Neural progenitor cell (in vitro differentiated cells): Measurements from ENCODE around the gene MINDY4.

Experiments used
- EZH2 ChIP-seq: fragments of 200-600 bp; sonication (generic); IDR thresholded peaks from 2 replicates; pipeline ENCODE4 v1.6.1; 2017; ENCODE audit warnings: antibody characterized with exemption, mild to moderate bottlenecking, moderate library complexity
- TF ChIP-seq, protein P1 (sequence below): fragments of 200-600 bp; sonication (generic); IDR thresholded peaks from 2 replicates; pipeline ENCODE4 v1.5.1; 2017; ENCODE audit warnings: antibody characterized with exemption, mild to moderate bottlenecking

DNA sequence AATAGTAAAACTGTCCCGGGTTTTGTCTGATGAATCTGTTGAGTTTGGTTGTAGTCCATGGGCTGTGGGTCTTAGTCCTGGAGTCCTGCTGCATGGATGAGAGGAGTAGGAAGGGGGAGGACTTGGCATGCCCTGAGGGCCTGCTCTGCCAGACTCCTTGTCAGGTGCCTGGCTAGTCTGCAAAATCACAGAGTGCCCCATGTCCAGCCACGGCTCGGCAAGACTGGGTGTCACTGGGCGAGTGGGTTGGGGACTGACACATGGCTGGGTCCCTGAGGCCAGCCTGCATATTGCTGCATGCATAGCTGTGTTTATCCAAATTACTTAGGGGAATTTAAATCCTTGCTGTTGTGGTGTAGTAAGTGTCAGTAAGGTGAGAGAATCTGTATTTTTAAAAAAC lies 9.7 kb downstream of the MINDY4 start:
- TF ChIP-seq, protein P1, sequence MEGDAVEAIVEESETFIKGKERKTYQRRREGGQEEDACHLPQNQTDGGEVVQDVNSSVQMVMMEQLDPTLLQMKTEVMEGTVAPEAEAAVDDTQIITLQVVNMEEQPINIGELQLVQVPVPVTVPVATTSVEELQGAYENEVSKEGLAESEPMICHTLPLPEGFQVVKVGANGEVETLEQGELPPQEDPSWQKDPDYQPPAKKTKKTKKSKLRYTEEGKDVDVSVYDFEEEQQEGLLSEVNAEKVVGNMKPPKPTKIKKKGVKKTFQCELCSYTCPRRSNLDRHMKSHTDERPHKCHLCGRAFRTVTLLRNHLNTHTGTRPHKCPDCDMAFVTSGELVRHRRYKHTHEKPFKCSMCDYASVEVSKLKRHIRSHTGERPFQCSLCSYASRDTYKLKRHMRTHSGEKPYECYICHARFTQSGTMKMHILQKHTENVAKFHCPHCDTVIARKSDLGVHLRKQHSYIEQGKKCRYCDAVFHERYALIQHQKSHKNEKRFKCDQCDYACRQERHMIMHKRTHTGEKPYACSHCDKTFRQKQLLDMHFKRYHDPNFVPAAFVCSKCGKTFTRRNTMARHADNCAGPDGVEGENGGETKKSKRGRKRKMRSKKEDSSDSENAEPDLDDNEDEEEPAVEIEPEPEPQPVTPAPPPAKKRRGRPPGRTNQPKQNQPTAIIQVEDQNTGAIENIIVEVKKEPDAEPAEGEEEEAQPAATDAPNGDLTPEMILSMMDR = no peak
- TF ChIP-seq EZH2 = no peak
